SKM-1 (cell line): ENCODE measurements around the gene CRABP2.

Source experiments
- DNase-seq: peaks from one replicate; lab custom pipeline; 2025; ENCODE audit not compliant: unreplicated experiment; lab: John Stamatoyannopoulos, UW

The CRABP2 gene

GRCh38 chr1:156656806-156657740, 48.3 kb downstream of the CRABP2 start:
- no peak for DNase-seq

GRCh38 chr1:156655904-156656516, 49.4 kb downstream of the CRABP2 start:
- DNase-seq = no peak

- no peak for DNase-seq
These were observed 50.1 kb downstream of the CRABP2 start for GRCh38 chr1:156655151-156655903.

DNA sequence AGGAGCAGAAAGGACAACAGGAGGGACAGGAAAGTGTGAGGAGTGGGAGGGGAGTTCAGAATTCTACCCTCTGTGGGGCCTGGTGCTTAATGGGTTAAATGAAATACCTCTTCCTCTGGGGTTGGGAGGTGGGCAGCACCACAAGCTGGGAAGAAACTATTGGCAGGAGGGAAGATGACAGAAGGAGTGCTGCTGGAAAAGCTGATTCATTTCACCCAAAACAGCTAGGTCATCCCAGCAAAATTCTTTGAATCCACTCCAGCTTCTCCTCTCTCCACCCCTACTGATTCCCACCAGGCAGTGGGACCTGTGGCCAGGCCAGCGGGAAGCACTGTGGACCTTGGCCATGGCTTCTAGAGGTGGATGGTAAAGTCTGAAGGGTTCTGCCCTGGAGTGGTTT, 50.7 kb downstream of the CRABP2 start:
- DNase-seq = no peak

- DNase-seq = no peak
These were observed 52.4 kb downstream of the CRABP2 start for GRCh38 chr1:156652992-156653355.

GRCh38 chr1:156652131-156652991, 53.0 kb downstream of the CRABP2 start:
- no peak for DNase-seq
